Measurements from ENCODE around the gene CGRRF1.

CGRRF1 gene

DNA sequence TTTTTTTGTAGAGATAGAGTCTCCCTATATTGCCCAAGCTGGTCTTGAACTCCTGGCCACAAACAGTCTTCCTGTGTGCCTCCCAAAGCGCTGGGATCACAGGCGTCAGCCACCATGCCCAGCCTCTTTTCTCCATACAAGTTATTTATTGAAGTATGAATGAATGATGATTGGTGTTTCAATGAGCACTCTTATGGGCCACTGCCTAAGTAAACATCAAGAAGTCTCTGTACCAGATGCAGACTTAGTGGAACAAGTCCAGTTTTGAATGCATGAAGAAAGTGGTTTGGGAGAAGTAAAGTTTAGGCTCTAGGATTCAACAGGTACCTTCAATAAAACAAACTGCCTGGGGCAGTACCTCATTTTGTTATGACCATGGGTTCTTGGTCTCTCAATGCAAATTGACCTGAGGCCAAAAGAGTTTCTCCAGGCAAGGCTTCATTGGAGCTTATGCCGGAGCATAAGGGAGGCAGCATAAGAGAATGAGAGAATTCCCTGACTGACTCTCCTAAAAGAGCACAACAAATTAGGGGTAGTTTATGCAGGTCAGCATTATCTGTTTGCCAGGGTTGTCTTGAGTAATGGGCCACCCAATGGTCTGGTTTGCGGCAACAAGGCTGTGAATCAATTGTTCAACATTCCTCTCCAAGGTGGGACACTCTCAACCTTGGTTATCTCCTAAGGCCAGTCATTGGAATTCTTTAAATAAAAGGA is 19.8 kb upstream of the CGRRF1 start:
- no peak for DNase-seq (ENCODE audit: low read depth in 2 of 2)

DNA sequence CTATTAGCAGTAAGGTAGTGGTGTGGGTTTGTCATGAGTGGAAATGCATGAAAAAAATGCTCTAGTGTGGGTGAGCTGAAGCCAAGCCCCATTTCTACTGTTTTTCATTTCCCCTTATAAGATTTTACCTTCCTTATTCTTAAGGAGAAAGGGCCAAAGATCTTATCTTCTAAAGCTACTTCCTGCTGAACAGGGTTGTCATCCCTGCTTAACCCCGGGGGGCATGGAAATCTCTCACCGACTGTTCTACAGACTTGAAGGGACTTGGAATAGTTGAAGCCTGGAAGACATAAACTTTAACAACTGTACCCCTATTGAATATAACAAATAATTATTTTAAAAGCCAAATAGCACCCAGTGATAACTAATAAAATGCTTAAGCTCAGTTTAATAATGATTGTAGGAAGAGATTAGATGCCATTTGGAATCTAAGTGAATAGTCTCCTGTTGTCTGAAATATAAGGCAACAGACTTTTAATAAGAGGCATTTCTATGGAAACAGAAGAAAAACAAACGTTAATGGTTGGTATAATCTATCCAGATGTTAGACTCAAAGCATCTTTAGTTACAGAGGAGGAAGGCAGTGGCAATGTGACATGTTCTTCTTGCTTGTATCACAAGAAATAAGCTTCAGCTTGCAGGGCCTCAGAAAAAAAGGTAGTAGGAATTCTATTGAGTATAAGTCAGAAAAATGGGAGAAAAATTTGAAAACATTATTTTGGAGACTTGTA is 19.1 kb upstream of the CGRRF1 start:
- DNase-seq (ENCODE audit: low read depth in 2 of 2): no peak

DNA sequence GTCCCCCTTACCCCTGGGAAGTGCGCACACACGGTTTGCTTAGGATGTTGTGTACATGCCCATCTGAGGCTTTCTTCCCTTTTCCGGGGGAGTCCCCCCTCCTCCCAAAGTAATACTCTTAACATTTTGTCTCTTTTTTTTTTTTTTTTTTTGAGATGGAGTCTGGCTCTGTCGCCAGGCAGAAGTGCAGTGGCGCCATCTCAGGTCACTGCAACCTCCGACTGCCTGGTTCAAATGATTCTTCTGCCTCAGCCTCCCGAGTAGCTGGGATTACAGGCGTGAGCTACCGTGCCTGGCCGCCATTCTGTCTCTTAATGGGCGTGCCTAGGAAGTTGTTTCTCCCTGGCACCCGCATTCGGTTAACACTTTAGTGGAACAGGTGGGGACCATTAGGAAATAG is 16.4 kb upstream of the CGRRF1 start:
- no peak for DNase-seq (ENCODE audit: low read depth in 2 of 2)

DNA sequence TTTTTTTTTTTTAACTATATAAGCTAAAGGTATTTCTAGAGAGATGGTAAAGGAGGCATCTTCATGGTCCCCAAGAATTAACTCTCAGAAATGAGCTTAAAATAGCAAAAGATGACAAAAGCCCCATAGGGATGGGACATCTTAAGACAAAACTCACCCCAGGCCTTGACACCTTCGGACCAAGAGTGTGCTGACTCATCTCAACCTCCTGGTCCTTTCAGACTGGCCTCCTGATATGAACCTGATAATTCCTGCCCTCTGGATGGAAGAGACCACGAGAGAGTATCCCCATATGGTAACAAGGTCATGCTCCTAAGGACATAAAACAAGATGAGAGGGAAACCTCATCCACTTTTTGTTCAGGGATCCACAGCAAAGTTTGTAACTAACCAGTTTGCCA is 12.5 kb upstream of the CGRRF1 start:
- DNase-seq (ENCODE audit: low read depth in 2 of 2): no peak

DNA sequence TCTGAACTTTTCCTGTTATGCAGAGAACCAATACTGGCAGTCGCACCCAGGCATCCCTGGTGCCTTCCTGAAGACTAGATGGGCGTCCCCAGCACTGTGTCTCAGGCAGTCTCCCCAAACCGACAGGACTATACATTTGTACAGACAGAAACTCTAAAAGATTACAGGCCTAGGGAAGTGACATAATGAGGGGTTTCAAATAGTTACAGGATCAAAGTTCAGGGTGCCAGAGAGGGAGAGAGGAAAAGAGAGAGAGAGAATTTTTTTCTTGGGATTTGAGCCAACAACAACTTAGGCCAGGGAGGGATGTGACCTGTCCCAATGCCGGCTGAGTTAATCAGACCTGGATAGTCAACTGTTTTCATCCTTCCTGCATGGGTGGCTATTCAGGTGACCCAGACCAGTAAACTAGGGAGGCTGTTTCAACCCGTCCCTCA is 11.6 kb upstream of the CGRRF1 start:
- no peak for DNase-seq (ENCODE audit: low read depth in 2 of 2)

DNA sequence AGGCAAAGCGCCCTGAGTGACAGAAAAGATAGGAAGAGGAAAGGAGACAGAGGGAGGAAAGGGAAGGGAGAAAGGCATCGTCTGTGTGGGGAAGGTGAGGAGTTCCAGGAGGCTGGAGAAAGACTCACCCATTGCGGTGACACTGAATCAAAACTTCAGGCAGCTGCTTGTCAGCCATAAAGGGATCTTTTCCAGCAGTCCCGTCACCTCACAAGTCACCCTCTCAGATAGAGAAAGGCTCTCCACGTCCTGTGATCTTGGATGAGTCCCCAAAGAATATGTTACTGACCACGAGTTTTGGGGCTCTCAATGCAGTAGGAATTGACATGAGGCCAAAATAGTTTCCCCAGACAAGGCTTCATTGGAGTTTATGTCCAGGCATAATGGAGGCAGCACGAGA is 11.1 kb upstream of the CGRRF1 start:
- DNase-seq (ENCODE audit: low read depth in 2 of 2): no peak

DNA sequence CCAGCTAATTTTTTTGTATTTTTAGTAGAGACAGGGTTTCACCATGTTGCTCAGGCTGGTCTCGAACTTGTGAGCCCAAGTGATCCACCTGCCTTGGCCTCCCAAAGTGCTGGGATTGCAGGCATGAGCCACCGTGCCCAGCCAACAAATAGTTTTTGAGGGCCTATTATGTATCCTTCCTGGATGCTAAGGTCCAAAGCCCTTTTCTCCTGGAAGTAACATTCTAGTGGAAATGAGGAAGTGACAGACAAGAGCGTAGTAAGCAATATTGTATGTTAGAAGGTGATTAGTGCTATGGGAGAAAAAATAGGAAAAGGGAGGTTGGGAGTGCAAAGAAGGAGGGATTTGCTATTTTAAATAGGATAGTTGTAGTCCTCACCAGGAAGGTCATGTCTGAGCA is 9.0 kb upstream of the CGRRF1 start:
- DNase-seq (ENCODE audit: low read depth in 2 of 2): no peak

DNA sequence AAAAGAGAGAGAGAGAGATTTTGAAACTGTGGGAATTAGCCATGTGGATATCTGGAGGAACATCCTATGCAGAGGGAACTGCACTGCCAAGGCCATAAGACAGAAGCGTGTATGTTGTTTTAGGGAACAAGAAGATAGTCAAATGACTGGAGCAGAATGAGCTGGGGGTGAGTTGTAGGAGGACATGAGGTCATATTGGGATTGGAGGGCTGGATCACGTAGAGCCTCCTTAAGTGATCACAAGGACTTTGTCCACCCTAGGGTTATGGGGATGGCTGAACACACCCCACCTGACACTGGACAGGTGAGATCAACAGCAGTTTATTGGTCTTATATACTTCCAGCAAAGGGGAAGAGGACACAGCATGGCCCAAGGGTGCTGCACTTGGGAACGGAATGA is 8.2 kb upstream of the CGRRF1 start:
- DNase-seq (ENCODE audit: low read depth in 2 of 2): no peak

DNA sequence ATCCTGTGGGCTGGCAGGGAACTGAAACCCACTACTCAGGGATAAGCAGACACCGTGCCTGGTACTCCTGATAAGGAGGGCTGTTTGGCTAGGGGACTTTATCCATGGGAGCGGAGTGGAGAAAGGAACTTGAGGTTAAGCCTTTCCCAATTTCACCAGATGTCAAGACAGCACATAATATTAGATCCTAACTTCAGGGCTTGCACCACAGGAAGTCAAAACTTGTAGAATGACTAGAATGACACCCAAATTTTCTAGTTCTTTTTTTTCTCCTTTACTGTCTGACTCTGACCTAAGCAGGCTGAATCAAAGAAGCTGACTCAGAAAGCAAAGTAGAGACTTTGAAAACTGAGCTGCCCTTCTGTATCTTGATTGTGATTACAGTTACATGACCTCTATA is 7.1 kb upstream of the CGRRF1 start:
- no peak for DNase-seq (ENCODE audit: low read depth in 2 of 2)

DNA sequence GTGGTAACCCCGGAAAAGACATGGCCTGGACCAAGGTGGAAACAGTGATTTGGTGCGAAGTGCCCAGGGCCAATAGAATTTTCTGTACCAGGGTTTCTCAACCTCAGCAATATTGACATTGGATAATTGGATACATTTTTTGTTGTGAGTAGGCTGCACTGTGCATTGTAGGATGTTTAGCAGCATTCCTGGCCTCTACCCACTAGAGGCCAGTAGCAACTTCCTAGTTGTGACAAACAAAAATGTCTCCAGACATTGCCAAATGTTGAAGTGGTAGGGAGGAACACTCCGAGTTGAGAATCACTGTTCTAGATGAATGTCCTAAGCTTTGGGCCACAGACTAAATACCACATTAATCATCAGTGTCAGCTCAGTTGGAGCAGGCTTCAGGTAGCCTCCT is 6.2 kb upstream of the CGRRF1 start:
- no peak for DNase-seq (ENCODE audit: low read depth in 2 of 2)

DNA sequence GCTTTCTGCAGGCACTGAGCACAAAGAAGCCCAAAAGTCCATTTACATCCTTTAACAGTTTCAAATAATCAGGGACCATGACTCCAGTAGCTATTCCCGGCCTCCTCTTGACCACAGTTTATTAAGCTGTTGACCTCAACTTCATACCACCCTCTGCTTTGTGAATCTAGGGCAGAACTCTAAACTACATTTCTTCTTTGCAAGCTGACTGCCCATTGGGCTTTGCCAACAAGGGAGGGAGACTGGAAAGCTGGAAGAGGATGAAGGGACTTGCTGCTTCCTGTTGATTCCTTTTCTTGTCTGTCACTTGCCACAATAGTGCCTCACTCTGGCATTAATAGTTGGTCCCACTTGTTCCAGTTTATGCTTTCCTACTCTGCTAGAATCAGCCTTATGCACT is 2.7 kb downstream of the CGRRF1 start:
- no peak for DNase-seq (ENCODE audit: low read depth in 2 of 2)

DNA sequence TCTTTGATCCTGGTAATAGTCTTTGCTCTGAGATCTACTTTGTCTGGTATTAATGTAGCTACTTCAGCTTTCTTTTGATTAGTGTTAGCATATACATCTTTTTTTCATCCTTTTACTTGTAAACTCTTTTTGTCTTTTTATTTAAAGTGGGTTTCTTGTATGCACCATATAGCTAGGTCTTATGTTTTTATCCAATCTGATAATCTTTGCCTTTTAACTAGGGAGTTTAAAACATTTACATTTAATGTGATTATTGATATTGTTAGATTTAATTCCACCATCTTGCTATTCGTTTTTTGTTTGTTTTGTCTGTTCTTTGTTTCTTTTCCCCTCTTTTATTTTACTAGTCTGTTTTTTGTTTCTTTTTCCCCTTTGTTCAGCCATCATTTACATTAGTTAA is 6.0 kb downstream of the CGRRF1 start:
- no peak for DNase-seq (ENCODE audit: low read depth in 2 of 2)

DNA sequence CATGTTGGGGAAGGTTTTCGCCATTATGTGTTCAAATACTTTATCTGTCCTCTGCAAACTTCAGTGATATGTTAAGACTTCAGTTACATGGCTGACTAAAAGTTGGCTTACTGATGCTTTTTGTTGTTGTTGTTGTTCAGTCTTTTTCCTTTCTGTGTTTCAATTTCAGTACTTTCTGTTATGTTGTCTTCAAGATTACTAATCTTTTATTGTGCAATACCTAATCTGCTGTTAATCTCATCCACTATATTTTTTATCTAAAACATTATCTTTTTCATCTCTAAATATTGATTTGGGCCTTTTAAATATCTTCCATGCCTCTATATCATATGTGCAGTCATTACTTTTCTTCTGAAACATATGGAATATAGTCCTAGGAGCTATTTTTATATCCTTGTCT is 7.0 kb downstream of the CGRRF1 start:
- DNase-seq (ENCODE audit: low read depth in 2 of 2): no peak

DNA sequence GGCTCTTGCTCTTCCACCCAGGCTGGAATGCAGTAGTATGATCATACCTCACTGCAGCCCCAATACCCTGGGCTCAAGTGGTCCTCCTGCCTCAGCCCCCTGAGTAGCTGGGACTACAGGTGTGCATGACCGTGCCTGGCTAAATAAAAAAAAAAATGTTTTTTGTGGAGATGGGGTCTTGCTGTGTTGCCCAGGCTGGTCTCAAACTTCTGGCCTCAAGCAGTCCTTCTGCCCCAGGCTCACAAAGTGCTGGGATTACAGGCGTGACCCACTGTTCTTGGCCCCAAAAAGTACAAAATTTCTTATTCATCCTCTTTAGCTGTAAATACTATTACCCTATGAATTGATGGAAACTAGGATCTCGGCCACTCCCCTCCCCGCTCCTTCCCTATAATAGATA is 14.7 kb downstream of the CGRRF1 start:
- no peak for DNase-seq (ENCODE audit: low read depth in 2 of 2)

DNA sequence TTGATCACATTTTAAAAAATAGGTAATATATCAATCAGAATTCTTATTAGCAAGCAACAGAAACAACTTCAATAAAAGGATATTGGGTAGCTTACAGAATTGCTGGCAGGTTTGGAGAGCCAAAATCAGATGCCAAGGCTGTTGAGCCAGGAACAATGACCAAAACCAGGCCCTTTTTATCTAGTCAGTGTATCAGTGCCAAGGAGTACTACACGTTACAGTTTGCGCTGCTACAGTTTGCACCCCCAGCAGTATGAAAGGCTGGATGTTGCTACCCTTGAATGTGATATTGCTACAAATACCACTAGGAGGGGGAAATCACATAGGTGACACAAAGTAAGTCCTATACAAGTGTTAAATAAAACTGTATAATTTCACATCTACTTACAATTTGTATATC is 19.3 kb downstream of the CGRRF1 start:
- DNase-seq (ENCODE audit: low read depth in 2 of 2): no peak

DNA sequence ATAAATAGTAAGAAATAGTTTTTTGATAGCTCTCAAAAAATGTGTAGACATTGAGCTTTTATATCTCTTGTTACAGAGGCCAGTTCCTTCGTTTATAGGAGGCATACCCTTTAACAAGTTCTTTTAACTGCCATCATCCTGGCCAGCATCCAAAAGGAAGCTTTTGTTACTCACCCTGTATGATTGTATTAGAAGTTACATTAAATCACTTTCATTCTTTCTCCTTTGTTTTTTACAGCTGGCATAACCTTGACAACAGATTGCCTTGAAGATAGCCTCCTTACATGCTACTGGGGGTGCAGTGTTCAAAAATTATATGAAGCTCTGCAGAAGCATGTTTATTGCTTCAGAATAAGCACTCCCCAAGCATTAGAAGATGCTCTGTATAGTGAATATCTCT is 20.1 kb downstream of the CGRRF1 start:
- DNase-seq (ENCODE audit: low read depth in 2 of 2): no peak

DNA sequence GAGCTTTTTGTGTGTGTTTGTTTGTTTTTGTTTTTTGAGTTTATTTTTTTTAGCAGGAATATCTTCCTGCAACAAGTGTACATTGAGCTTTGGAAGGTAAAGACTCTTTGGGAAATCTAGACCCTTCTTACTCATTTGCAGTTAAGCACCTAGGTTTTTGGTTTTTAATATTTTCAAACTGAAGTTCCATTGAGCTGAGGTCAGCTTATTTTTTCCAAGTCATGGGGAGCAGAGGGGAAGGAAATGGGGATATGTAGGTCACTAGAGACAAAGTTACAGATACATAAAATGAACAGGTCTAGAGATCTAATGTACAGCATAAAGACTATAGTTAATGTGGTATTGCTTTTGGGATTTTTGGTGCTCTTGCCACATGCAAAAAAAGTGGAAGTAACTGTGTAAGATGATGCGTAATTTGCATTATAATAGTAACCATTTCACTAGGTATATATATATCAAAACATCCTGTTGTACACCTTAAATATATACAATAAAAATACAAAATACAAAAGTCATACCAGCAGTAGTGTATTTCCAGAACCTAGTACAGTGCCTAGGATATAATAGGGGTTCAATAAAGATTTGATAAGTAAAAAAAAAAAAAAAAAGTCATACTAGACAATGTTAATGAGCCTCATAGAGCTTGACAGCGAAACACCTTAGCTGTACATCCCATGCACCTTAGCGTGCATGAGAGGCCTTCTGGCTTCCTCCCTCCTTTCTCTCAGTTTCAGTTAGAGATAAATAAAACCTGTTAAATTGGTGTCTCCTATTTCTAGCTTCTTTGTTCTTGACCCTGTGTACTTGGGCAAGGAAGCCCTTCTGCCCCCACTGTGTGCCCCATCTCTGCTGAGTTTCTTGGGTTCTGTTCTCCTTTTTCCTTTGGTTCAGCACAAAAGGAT is 22.7 kb downstream of the CGRRF1 start:
- DNase-seq (ENCODE audit: low read depth in 2 of 2): no peak

DNA sequence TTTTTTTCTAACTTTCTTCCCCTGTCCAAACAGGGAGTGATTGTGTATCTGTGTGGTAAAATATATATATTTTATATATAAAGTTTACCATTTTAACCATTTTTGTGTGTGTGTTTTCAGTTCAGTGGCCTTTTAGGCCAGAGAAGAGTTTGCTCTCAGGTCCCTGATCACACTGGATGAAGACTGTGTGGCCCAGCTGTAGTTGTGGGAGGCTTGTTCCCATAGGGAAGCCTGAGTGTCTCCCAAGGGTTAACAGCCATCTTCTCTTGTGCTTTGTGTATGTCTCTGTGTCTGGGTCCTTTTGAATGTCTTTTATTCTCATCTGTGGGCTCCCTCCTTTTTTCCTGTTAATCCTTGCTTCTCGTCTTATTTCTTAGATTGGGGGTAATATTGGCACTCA is 23.4 kb downstream of the CGRRF1 start:
- no peak for DNase-seq (ENCODE audit: low read depth in 2 of 2)

DNA sequence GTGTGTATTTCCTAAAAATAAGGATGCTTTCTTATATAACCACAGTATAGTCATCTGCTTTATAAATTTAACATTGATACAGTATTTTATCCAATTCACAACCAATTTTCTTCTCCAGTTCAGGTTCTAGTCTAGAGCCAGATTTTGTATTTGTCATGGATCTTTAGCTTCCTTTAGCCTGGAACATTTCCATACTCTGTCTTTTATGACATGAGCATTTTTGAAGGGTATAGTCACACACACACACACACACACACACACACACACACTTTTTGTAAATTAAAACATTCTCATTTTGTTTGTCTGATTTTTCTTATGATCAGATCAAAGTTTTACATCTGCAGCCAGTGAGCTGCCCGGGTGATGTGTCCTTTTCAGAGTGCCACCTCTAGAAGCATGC is 25.4 kb downstream of the CGRRF1 start:
- DNase-seq (ENCODE audit: low read depth in 2 of 2): no peak

DNA sequence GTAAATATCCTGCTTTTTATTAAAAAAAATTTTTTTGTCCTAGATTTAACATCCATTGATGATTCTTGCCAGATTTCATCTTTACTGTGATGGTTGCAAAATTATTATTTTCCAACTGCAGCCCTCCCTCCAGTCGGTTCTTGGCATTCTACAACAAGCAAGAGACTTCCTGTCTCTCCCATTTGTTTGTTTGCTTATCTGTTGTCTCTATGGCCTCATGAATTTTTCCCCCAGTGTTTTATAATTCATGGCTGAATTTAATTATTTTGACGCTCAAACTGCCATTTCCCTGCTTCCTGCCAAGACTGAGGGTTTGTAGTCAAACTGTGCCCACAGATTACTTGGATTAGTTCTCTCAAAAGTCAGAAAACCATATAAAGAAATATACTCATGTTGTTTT is 25.9 kb downstream of the CGRRF1 start:
- no peak for DNase-seq (ENCODE audit: low read depth in 2 of 2)

DNA sequence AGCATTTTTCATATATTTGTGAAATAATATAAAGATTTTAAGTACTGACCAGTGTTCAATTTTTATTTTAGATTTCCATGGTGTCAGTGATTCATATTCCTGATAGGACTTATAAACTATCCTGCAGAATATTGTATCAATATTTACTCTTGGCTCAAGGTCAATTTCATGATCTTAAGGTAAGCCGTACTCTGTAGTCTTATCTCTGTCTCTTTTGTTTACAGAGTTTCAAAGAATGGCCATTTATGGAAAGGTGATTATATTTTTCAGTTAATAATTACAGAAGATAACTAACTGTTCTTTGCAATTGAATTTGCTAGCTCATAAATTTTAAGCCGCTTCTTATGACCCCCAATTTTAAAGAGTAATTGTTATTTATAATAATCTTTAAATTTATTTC is 27.9 kb downstream of the CGRRF1 start:
- no peak for DNase-seq (ENCODE audit: low read depth in 2 of 2)

DNA sequence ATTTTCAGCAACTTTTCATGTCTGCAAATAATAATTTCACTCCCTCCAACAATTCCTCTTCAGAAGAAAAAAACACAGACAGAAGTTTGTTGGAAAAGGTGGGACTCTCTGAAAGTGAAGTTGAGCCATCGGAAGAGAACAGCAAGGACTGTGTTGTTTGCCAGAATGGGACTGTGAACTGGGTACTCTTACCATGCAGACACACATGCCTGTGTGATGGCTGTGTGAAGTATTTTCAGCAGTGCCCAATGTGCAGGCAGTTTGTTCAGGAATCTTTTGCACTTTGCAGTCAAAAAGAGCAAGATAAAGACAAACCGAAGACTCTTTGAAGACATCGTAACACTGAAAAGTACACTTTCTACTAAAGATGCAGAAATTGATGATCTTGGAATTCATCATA is 28.3 kb downstream of the CGRRF1 start:
- DNase-seq (ENCODE audit: low read depth in 2 of 2): no peak

DNA sequence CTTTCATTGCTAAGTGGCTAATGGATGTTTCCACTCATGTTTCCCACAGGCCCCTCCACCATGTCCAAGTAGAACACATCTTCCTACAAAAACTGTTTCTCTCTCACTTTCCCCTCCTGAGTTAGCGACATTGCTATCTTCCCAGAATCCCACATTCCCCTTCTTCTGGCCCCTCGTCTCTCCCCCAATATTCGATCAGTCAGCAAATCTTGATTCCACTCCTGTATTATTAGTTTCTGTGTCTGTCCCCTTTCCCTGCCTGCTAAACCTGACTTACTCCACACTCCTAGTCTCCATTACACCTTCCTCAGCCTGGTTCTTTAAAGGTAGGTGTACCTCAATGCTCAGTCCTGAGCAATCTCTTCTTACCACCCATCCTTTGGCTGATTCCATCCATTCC is 37.9 kb downstream of the CGRRF1 start:
- no peak for DNase-seq (ENCODE audit: low read depth in 2 of 2)

All from stimulated activated CD8-positive, alpha-beta memory T cell treated with anti-CD3 and anti-CD28 coated beads, Interleukin-7, amount 100 ng/mL, for 1 hour (primary cell).